GM18951 (cell line): Measurements from ENCODE around the gene RAB14.
"Not testable (repeated sequence)": the region's sequence is repeated elsewhere in the genome, so short reads cannot be mapped to it uniquely, and the experiment has no call there.

Source experiments
- POLR2A ChIP-seq: IDR thresholded peaks from 4 replicates; pipeline ENCODE4 v1.6.1; 2011; ENCODE audit warnings: mild to moderate bottlenecking; ENCODE audit not compliant: insufficient read length, insufficient read depth; ENCODE audit errors: extremely low read depth
- in situ Hi-C: fragments of 300-500 bp; cut with MboI; formaldehyde crosslinking; loops from one replicate; pipeline ENCODE4 v1.12.0; 2022; ENCODE audit warnings: low sequenced_read_pairs, mixed read lengths, inconsistent platforms; ENCODE audit not compliant: unreplicated experiment

RAB14 gene

GRCh38 chr9:121182101-121182836 is 19.4 kb downstream of the RAB14 start:
- no peak for TF ChIP-seq POLR2A
- in situ Hi-C loops = no loop called here

DNA sequence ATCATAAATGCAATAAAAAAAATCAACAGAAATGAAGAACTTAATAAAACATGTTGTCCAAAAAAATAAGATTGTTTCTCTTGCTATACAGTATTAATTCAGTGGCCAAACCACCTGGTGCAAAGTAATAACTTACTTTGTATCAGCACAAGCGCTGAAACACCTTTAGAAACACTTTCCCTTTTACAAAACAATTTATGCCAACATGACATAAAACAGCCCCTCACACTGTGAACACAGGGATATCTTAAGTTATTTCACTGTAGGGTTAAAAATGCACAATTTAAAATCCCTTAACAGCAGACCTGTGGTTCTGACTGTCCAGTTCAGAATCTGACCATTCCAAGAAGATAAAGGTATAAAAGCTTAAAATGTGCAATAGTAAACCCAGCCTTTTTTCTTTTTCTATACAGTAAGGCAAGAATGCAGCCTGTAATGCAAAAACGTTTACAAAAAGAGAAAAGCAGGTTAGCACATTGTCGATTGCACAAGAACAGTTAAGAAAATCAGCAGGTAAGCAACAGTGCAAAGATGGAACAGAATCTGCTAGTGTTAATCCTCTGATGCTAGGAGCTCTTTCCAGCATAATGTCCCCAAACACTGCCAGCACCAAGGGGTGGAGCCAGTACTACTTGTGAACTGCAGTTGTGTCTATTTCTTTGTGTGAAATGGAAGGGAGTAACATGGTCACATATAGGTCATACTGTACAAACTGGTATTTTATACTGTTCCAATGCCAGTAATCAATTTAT is 21.6 kb downstream of the RAB14 start:
- in situ Hi-C loops = no loop called here
- no peak for TF ChIP-seq POLR2A

DNA sequence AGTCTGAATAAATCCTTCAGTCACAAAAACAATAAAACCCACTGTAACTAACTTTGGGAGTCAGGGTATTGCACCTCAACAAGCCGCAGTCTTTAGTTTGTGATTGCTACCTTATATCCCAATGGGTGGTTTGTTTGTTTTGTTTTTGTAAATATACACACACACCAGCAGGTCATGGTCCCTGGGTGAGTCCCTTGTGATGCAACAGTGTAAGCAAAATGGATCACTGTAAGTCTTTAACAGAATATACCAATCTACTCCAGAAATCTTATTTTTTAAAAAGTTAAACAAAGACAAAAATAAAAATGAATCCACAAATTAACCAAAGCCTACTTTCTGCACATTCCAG is 22.3 kb downstream of the RAB14 start:
- in situ Hi-C loops = not testable (repeated sequence)

GRCh38 chr9:121178676-121179372 is 22.8 kb downstream of the RAB14 start:
- no peak for TF ChIP-seq POLR2A
- in situ Hi-C loops = no loop called here

DNA sequence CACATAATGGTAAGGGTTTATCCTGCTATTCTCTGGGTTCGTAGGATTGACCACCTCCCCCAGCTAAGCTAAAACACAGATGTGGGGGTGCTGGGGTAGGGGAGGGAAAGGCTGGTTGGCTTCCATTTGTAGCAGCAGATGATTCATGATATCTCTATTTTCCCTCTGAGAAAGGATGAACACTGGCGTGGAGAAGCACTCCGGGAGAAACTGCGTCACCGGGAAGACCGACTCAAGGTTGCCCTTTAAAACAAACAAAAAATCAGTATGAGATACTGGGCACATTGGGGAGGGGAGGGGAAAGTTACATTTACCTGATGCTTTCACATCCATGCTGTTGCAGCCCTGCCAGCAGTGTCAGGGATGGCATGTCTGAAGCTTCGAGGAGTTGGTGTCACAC is 28.2 kb downstream of the RAB14 start:
- in situ Hi-C loops = no loop called here
- no peak for TF ChIP-seq POLR2A

DNA sequence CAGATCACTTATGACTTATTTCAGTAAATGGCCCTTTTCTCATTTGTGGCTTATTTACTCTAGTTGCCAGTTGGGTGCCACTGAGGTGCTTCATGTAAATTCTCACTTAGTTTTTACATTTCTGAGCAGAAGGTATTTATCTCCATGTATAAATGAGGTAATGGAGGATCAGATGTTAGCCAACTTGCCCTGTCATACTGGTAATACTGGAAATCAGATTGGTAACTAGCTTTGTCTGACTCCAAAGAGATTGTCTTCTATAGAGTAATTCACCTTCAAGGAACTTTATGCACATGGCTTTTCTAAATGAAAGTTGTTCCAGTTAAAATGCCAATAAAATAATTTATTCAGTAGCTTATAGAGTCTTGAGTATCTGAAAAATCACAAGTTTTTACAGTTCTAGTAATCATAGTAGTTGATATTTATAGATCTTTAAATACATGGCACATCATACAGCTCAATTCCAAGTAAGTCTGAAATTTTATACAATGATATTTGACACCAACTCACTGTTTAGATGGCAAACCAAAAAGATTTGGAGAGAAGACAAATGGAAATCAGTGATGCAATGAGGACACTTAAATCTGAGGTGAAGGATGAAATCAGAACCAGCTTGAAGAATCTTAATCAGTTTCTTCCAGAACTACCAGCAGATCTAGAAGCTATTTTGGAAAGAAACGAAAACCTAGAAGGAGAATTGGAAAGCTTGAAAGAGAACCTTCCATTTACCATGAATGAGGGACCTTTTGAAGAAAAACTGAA is 28.8 kb downstream of the RAB14 start:
- TF ChIP-seq POLR2A = no peak
- in situ Hi-C loops = no loop called here

- in situ Hi-C loops = no loop called here
- no peak for TF ChIP-seq POLR2A
Observed at GRCh38 chr9:121171236-121171635, 30.4 kb downstream of the RAB14 start.

DNA sequence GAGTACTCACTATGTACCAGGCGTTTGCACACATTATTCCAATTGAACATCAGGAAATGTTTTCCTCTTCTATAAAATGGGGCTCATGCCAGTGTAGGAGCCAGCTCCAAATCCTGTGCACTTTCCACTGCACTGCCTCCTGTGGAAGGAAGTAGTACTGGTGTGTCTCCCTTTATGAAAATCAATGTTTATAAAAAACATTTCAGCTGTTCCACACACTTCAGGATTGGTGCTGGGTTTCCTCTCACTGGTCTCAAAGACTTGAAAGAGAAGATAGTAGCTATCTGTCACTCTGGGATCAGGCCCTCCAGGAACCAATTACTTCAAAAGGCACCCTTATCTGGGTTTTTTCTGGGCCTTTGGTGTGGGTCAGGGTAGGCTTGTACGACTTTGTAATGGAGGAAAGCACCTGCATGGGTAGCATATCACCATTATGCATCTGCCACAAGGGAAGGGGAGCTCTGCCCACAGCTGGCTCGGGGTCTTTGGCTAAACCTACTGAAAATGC is 32.5 kb downstream of the RAB14 start:
- in situ Hi-C loops = no loop called here

DNA sequence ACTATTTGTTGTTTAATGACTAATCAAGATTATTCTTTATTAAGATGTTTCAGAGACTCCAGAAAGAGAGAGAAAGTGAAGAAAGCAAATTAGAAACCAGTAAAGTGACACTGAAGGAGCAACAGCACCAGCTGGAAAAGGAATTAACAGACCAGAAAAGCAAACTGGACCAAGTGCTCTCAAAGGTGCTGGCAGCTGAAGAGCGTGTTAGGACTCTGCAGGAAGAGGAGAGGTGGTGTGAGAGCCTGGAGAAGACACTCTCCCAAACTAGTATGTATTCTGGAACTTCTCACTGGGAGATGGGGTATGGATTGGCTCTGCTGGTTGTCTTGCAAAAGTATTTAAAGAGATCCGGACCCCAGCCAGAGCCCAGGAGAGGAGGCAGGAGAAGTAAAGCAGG is 33.6 kb downstream of the RAB14 start:
- in situ Hi-C loops = no loop called here
- TF ChIP-seq POLR2A = no peak

More for the DNA sequence above, 32.5 kb downstream of the RAB14 start:
- no peak for TF ChIP-seq POLR2A

- TF ChIP-seq POLR2A = no peak
- in situ Hi-C loops = no loop called here
Observed at GRCh38 chr9:121160025-121160424, 41.6 kb downstream of the RAB14 start.

DNA sequence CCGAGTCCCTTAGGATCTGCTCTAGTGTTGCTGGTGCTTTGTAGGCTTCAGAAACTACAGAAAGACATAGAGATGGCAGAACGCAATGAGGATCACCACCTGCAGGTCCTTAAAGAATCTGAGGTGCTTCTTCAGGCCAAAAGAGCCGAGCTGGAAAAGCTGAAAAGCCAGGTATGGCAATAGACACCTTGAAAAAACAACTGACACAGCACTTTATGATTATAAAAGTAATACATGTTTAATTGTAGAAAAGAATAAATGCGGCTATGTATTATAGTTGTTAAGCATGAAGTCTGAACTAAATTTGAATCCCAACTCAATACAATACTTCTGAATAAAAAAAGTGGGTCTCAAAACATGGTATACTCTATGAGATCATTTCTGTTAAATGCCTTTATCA is 43.7 kb downstream of the RAB14 start:
- in situ Hi-C loops = no loop called here
- no peak for TF ChIP-seq POLR2A

DNA sequence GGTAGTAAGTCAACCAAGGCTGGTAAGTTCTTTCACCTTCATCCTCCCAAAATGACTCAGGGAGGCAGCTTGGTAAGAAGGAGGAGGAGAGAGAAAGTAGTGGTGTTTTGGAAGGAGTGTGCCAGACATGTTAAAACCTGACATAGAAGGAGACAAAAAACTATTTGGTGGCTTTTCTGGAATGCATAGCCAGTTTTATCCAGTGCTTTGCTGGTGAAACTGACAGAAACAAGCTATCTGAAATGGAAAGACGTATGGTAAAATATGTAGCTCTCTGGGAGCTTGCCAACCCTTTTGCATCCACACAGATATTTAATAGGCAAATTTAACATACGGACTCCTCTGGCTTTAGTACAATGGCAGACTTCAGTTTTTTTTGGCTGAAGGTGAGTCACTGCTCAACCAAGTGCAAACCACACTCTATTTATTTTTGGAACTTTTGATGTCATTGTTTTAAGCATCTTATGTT is 45.4 kb downstream of the RAB14 start:
- TF ChIP-seq POLR2A = no peak
- in situ Hi-C loops = no loop called here

- in situ Hi-C loops = no loop called here
- no peak for TF ChIP-seq POLR2A
Observed at GRCh38 chr9:121154782-121155181, 46.9 kb downstream of the RAB14 start.
